MM.1S (cell line): ENCODE results near the gene SLAMF8.

ENCODE experiments used
- DNase-seq: peaks from one replicate; pipeline ENCODE4 v3.0.0-alpha.2; 2015
- H2AFZ ChIP-seq: fragments of 300-600 bp; sonication (generic); 2 replicates; pipeline ENCODE4 v1.6.0; 2016; ENCODE audit warnings: antibody characterized with exemption, low read length
- H3F3A ChIP-seq: fragments of 300-600 bp; sonication (generic); 2 replicates; pipeline ENCODE4 v1.6.1; 2016; ENCODE audit warnings: mild to moderate bottlenecking, antibody characterized with exemption, low read length, moderate library complexity, mixed read lengths; ENCODE audit not compliant: insufficient read depth
- H3K27ac ChIP-seq: fragments of 300-600 bp; sonication (generic); 2 replicates; pipeline ENCODE4 v1.5.1; 2016; ENCODE audit warnings: mild to moderate bottlenecking, low read length
- H3K27me3 ChIP-seq: fragments of 300-600 bp; sonication (generic); replicated peaks from 2 replicates; pipeline ENCODE4 v1.6.0; 2016; ENCODE audit warnings: low read length; ENCODE audit not compliant: insufficient read depth
- H3K36me3 ChIP-seq: fragments of 300-600 bp; sonication (generic); replicated peaks from 2 replicates; pipeline ENCODE4 v1.6.1; 2016; ENCODE audit warnings: mild to moderate bottlenecking, low read length, mixed read lengths; ENCODE audit not compliant: insufficient read depth
- H3K4me1 ChIP-seq: fragments of 300-600 bp; sonication (generic); 2 replicates; pipeline ENCODE4 v1.6.1; 2016; ENCODE audit warnings: low read length, mixed read lengths
- H3K4me2 ChIP-seq: fragments of 300-600 bp; sonication (generic); 2 replicates; pipeline ENCODE4 v1.6.0; 2016; ENCODE audit warnings: low read depth, low read length
- H3K4me3 ChIP-seq: fragments of 300-600 bp; sonication (generic); 2 replicates; pipeline ENCODE4 v1.5.1; 2016; ENCODE audit warnings: low read length, mixed read lengths
- H3K79me2 ChIP-seq: fragments of 300-600 bp; sonication (generic); 2 replicates; pipeline ENCODE4 v1.6.1; 2016; ENCODE audit warnings: mixed run types, low read length, mixed read lengths
- H3K9ac ChIP-seq: fragments of 300-600 bp; sonication (generic); 2 replicates; pipeline ENCODE4 v1.6.1; 2016; ENCODE audit warnings: low read length, mixed read lengths
- H3K9me2 ChIP-seq: fragments of 300-600 bp; sonication (generic); replicated peaks from 2 replicates; pipeline ENCODE4 v1.6.1; 2016; ENCODE audit warnings: mild to moderate bottlenecking, low read length, mixed read lengths; ENCODE audit not compliant: insufficient read depth
- H3K9me3 ChIP-seq: fragments of 300-600 bp; sonication (generic); replicated peaks from 2 replicates; pipeline ENCODE4 v1.6.1; 2016; ENCODE audit warnings: mild to moderate bottlenecking, low read length, mixed read lengths; ENCODE audit not compliant: insufficient read depth
- H4K20me1 ChIP-seq: fragments of 300-600 bp; sonication (generic); 2 replicates; pipeline ENCODE4 v1.6.1; 2016; ENCODE audit warnings: mild to moderate bottlenecking, low read length, moderate library complexity, mixed read lengths; ENCODE audit not compliant: insufficient read depth
- CTCF ChIP-seq: fragments of 300-600 bp; sonication (generic); IDR thresholded peaks from 2 replicates; pipeline ENCODE4 v1.5.1; 2016; ENCODE audit warnings: antibody characterized with exemption, low read length, mixed read lengths
- EZH2 ChIP-seq: fragments of 300-600 bp; sonication (generic); optimal IDR thresholded peaks from 2 replicates; pipeline ENCODE3; 2017; ENCODE audit warnings: low read depth, mild to moderate bottlenecking, antibody characterized with exemption, low read length, mixed read lengths
- EZH2phosphoT487 ChIP-seq: fragments of 300-600 bp; sonication (generic); IDR thresholded peaks from 2 replicates; pipeline ENCODE4 v1.6.1; 2018; ENCODE audit warnings: antibody characterized with exemption, low read length

Gene SLAMF8

DNA sequence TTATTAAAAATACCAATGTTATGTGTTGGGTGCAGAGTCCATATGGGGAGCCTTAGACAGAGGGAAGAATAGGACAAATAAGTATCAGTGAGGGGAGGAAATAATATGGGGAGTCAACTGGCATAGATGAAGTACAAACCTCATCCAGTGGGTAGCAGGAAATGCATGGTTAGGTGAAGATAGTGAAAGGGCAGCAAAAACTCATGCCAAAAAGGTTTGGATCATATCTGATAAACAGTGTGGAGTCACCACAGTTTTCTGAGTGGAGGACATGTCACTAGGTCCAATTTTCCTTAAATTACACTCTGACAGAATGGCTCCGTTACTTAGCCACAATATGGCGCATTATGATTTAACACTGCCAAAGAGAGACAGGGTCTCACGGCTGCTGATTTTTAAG lies 35.6 kb upstream of the SLAMF8 start:
- no peak for DNase-seq
- H3F3A ChIP-seq, result no peaks in the 10 kb centered on the region
- no peak overlapping the region for H3K27ac ChIP-seq
- H2AFZ ChIP-seq, result no peak overlapping the region
- no peaks in the 10 kb centered on the region for H3K9me2 ChIP-seq
- H3K4me1 ChIP-seq, result no peaks in the 10 kb centered on the region
- no peaks in the 10 kb centered on the region for H4K20me1 ChIP-seq
- no peaks in the 10 kb centered on the region for H3K9me3 ChIP-seq
- H3K79me2 ChIP-seq, result no peaks in the 10 kb centered on the region
- no peaks in the 10 kb centered on the region for H3K27me3 ChIP-seq
- no peak overlapping the region for H3K4me3 ChIP-seq
- H3K4me2 ChIP-seq, result no peak overlapping the region
- no peak overlapping the region for H3K9ac ChIP-seq
- no peaks in the 10 kb centered on the region for H3K36me3 ChIP-seq
- TF ChIP-seq EZH2 (no peak), CTCF (no peak), EZH2phosphoT487 (no peak)

DNA sequence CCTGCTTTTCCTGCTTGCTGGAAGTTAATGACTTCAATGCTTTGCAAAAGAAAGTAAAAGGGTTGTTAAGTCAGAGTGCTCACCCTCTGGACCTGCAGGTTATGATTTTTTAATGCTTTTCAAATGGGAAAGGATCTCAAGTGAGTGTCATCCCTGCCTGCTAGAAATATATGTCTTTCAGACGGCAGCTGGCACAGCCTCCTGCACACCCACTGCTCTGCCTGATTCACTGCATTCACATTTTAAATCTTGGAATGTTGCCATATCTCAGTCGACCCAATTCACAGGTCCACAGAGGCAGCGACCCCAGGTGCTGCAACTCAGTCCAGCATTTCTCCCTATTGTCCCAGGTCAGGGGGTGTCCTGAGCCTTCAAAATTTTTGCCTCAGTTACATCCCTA lies 35.2 kb upstream of the SLAMF8 start:
- Histone ChIP-seq H3K27me3 (no peaks in the 10 kb centered on the region), H2AFZ (no peak overlapping the region), H3K79me2 (no peaks in the 10 kb centered on the region), H3K36me3 (no peaks in the 10 kb centered on the region), H3K9me2 (no peaks in the 10 kb centered on the region), H3F3A (no peaks in the 10 kb centered on the region), H3K4me2 (no peak overlapping the region), H3K9me3 (no peaks in the 10 kb centered on the region), H3K27ac (no peak overlapping the region), H3K9ac (no peak overlapping the region), H4K20me1 (no peaks in the 10 kb centered on the region), H3K4me3 (no peak overlapping the region), H3K4me1 (no peaks in the 10 kb centered on the region)
- TF ChIP-seq EZH2phosphoT487, result no peak
- TF ChIP-seq EZH2, result no peak
- TF ChIP-seq CTCF, result no peak
- no peak for DNase-seq

DNA sequence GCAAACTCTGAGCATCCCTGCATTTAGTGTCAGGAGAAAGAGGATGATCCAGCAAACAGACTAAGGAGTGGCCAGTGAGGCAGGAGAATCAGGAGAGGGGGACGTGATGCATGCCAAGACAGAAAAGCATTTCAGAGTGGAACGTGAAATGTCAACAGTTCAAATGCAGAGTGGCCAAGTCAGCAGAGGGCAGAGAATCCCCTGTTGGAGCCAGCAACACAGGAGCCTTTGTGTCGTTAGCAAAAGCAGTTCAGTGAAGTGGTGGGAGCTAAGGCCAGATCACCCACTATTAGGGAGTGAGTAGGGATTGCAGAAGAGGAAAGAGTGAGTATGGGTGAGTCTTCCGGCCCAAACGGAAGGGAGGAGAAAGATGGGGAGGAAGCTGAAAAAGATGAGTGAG lies 31.1 kb upstream of the SLAMF8 start:
- Histone ChIP-seq H3K27me3 (no peaks in the 10 kb centered on the region), H3K9me2 (no peaks in the 10 kb centered on the region), H4K20me1 (no peaks in the 10 kb centered on the region), H3K9me3 (no peaks in the 10 kb centered on the region), H3K4me3 (no peak overlapping the region), H3K36me3 (no peaks in the 10 kb centered on the region), H2AFZ (no peak overlapping the region), H3F3A (peaks cover 8% of the 10 kb centered on the region), H3K4me1 (peaks cover 14% of the 10 kb centered on the region), H3K27ac (no peak overlapping the region), H3K79me2 (no peaks in the 10 kb centered on the region), H3K9ac (no peak overlapping the region), H3K4me2 (no peak overlapping the region)
- TF ChIP-seq EZH2, result no peak
- TF ChIP-seq CTCF, result no peak
- no peak for TF ChIP-seq EZH2phosphoT487
- DNase-seq, result no peak
